NCI-H187 treated with DMSO at 0.1 percent for 48 hours (cell line): Measurements from ENCODE around the gene TMEM254.
"Not testable (repeated sequence)": the region's sequence is repeated elsewhere in the genome, so short reads cannot be mapped to it uniquely, and the experiment has no call there.

Experiments
- DNase-seq: peaks from one replicate; lab custom pipeline; 2025; lab: John Stamatoyannopoulos, UW

The TMEM254 gene

GRCh38 chr10:80077869-80078447 is 507 bp upstream of the TMEM254 start:
- DNase-seq, result no peak

DNA sequence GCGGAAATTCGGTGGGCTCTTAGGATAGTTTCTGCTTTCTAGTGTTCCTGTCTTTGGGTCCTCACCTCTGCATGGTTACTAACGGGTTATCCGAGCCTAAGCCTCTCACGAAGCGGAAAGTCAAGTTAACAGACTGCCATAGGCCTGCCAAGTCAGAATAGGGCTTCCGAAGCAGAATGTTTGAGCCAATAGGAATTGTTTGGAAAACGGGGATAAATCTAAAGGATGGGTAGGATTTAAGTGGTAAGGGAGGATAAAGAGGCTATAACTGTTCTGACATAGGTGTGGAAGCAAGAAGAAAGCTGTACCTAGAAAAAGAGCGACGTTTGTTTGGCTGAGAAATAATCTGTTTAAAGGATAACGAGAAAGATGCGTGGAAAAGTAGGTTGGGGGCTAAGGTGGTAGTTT is 851 bp downstream of the TMEM254 start:
- no peak for DNase-seq

DNA sequence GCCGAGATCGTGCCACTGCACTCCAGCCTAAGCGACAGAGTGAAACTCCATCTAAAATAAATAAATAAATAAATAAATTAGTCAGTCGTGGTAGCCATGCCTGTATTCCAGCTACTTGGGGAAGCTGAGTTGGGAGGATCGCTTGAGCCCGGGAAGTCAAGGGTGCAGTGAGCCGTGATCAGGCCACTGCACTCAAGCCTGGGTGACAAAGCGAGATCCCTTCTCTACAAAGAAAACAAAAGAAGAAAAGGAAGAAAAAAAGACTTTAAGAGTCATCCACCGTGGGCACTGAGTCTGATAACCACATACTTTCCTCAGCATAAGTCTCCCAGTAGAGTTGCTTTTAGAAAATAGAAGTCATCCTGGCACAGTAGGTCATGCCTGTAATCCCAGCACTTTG is 2.6 kb downstream of the TMEM254 start:
- DNase-seq, result no peak

DNA sequence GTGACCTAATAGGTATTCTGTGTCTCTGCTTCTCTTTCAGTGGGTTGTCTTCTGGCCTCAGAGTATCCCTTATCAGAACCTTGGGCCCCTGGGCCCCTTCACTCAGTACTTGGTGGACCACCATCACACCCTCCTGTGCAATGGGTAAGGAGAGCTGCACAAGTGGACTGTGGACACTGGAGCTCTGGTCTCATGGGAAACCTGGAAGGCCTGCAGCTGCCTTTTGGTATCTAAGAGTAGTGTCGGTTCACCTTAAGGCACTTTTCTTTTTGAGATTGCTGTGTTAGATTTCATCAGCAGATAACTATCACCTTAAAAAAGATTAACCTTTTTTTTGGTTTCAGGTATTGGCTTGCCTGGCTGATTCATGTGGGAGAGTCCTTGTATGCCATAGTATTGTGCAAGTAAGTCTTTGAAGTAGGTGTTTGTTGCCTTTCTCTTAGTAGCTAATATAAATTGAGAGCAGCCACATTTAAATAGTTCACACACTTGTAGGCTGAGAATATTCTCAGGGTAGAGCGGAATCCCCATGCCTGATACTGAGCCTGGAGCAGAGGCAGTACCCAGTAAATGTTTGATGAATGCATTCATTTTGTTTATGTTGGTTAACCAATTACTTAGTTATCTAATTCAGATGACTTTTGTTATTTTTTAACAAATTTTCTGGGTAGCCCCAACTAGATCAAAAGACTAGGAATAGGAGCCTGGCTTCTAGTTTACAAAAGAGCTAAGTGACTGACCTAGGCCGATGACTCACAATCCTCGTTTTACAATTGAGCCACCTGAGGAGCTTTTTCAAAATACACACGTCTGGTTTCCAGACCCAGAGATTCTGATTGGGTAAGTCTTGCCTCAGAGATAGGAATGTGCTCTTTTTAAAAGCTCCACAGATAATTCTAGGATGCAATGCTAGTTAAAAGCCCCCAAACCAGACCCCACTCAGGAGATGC is 3.6 kb downstream of the TMEM254 start:
- DNase-seq, result no peak

DNA sequence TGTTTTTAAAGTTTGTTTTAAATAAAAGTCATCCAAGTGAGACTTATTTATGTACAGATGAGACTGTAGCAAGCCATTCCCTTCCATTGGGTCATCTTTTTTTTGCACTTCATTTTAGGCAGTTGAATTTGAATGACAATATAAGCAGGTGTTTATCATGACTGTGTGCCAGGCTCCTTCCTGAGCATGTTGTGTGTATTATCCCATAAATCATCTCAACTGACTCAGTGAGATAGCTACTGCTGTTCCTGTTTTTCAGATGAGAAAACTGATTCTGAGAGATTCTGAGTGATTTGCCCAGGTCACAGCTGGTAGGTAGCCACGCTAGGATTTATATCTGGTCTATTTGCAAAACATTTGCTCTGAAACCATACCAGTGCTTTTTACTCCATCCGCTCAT is 11.7 kb downstream of the TMEM254 start:
- no peak for DNase-seq

- no peak for DNase-seq
Measured at GRCh38 chr10:80094231-80094630, 15.8 kb downstream of the TMEM254 start.

DNA sequence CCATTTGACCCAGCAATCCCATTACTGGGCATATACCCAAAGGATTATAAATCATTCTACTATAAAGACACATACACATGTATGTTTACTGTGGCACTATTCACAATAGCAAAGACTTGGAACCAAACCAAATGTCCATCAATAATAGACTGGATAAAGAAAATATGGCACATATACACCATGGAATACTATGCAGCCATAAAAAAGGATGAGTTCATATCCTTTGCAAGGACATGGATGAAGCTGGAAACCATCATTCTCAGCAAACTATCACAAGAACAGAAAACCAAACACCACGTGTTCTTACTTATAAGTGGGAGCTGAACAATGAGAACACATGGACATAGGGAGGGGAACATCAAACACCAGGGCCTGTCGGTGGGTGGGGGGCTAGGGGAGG is 19.8 kb downstream of the TMEM254 start:
- not testable (repeated sequence) for DNase-seq

- not testable (repeated sequence) for DNase-seq
Measured at GRCh38 chr10:80099295-80099694, 20.8 kb downstream of the TMEM254 start.

DNA sequence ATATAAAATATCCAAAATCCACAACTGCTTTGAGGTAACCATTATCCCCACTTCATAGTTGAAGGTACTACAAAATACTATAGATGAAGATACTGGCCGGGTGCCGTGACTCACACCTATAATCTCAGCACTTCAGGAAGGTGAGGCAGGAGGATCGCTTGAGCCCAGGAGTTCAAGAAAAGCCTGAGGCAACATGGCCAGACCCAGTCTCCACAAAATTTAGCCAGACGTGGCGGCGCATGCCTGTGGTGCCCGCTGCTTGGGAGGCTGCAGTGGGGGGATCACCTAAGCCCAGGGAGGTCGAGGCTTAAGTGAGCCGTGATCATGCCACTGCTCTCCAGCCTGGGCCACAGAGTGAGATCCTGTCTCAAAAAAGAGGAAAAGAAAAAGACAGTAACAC is 21.7 kb downstream of the TMEM254 start:
- no peak for DNase-seq

DNA sequence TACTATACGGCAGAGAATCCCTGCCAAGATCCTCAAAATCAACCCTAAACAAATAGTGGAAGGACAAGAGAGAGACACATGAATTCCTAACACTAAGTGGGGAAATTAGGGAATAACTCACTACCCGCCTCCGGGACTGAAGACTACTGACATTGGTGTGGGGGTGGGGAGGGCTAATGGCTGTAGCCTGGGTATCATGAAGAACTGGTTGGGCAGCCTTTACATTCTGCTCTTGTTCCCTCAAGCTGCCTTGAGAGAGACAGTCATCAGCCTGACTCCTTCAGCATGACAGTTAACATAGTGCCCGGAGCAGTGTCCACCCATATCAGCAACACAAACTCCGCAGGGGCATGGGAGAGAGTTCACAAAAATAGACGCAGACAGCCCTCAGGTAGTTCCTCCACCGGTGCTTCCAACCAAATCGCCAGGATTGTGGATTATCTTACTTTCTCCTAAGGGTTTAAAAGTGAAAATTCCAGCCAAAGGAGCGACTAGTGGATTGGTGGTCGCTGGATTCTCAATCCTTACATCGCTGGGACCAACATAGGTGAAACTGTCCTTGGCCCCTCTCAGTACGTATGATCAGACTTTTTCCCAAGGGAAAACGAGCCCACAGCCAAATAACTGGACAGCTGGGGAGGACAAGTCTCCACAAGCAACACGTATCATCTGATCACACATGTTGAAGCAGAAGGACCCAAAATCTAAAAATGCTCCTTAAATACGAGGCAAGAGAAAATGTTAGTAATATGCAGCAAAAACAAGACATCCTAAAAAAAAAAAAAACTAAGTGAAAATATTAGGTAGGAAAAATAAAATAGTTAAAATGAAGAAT is 22.6 kb downstream of the TMEM254 start:
- no peak for DNase-seq

GRCh38 chr10:80104066-80104926 is 25.8 kb downstream of the TMEM254 start:
- DNase-seq, result no peak

GRCh38 chr10:80108576-80109239 is 30.2 kb downstream of the TMEM254 start:
- DNase-seq, result no peak

GRCh38 chr10:80110986-80111385 is 32.5 kb downstream of the TMEM254 start:
- no peak for DNase-seq

- no peak for DNase-seq
Measured at GRCh38 chr10:80118669-80119068, 40.2 kb downstream of the TMEM254 start.

DNA sequence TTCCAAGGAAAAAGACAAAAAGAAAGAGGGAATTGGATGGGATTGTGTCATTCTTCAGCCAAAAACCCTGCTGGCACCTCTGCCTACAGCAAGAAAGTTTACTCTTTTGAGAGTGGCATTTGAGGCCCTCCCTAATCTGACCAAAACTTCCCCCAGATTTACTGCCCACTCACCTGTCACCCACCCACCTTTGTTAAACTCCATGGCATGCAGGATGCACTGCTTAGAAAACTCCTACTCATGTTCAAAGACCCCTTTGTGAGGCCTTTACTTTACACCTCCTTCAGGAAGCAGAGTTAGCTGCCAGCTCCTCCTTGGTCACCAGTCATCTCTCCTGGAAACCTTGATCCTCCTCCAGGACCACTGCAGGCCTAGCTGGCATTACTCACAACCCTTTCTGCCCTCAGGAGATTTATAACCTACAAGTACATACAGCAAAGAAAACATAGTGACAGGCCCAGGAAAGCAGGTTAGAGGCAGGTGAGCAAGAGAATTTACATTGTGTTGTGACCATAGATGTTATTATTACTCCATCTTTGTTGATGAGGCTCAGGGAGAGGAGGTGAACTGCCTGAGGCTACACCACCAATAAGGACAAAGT is 43.7 kb downstream of the TMEM254 start:
- DNase-seq, result no peak

GRCh38 chr10:80122746-80123145 is 44.3 kb downstream of the TMEM254 start:
- no peak for DNase-seq

DNA sequence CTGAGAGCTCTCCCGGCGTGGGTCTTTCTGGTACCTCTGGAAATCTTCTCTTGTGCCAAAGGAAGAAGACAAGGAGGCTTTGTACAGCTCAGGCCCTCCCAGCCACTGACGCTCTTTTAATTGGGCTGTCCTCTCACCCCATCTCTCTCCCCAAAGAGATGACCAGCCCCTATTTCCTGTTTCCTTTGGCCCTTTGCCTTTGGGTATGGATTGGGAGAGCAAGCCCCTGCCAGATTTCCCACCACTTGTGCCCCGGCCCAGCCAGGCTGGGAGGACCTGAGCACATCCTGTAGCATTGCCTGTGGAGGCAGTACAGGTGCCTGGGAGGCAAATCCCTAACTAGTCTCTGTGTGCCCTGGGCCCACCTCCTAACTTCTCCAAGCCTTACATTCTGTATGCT is 48.4 kb downstream of the TMEM254 start:
- no peak for DNase-seq

- no peak for DNase-seq
Measured at GRCh38 chr10:80131499-80131901, 53.0 kb downstream of the TMEM254 start.

DNA sequence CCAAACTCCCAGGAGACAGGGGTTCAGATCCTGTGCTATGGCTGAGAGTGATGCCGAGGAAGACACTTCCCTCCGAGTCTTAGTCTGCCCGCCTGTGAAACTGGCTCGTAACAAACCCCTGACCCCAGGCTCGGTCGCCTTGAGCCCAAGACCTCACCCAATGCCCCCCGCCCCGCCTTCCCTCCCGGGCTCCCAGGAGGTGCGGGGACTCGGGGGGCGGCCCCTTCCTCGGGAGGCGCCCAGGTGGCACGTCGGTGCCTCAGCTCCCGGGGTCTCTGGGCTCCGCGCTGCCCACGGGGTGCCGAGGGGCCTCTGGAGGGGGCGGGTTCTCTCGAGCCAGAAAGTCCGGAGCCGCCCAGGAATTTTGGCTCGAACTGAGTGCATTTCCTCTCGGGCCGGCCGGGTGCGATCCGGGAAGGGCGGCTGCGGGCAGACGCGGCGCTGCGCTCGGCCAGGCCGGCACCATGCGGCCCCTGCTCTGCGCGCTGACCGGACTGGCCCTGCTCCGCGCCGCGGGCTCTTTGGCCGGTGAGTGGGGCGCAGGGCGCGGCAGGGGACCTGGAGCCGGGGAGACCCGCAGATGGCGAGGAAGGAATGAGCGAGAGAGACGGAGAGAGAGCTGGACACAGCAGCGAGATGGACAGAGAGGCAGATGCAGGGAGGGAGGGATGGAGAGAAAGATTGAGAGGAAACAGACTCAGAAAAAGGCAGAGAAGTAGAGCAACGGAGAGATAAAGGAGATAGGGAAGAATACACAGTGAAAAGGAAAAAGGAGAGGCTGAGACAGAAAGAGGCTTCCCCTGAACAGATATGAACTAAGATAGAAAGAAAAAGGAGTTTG is 54.1 kb downstream of the TMEM254 start, which contains the start of gene PLAC9:
TSS of gene PLAC9 (plus strand) at position 432 of the 841 bp plus-strand sequence. CDS start at position 465, 33 bp downstream.
- no peak for DNase-seq

GRCh38 chr10:80133206-80133605 is 54.7 kb downstream of the TMEM254 start:
- DNase-seq, result no peak
